K562 (cell line): Measurements from ENCODE around the gene TBX6. TPM values are rescaled to one million over a fixed set of nuclear protein-coding genes. Genes with fewer than 3 reads are reported as not detected.
A peak's percentile ranks its signal among the peaks of the same experiment; 100 is the strongest.

Source experiments
- CBFB ChIP-seq: sonication (generic); formaldehyde crosslinking; IDR thresholded peaks from 2 replicates; pipeline ENCODE4 v1.4.0; 2020; ENCODE audit warnings: mild to moderate bottlenecking, missing genetic modification reagents
- CBX8 ChIP-seq: fragments of 200-600 bp; sonication (generic); IDR thresholded peaks from 2 replicates; pipeline ENCODE4 v1.6.1; 2012; ENCODE audit warnings: borderline replicate concordance, mixed run types, low read depth, mild to moderate bottlenecking, moderate library complexity, mixed read lengths, low read length, control low read depth, inconsistent platforms; ENCODE audit not compliant: poor library complexity, severe bottlenecking; ENCODE audit errors: extremely low read depth
- CEBPB ChIP-seq: fragments of 450-650 bp; IDR thresholded peaks from 2 replicates; pipeline ENCODE4 v1.6.1; 2016; ENCODE audit warnings: missing genetic modification characterization, missing compliant biosample characterization
- CHD1 ChIP-seq: fragments of 200-600 bp; sonication (generic); IDR thresholded peaks from one replicate; pipeline ENCODE4 v1.6.1; 2012; ENCODE audit warnings: mild to moderate bottlenecking, moderate library complexity, low read length, inconsistent platforms
- ESRRA ChIP-seq: fragments of 450-650 bp; IDR thresholded peaks from 2 replicates; pipeline ENCODE4 v1.6.1; 2014; ENCODE audit warnings: low read depth, mild to moderate bottlenecking, moderate library complexity, borderline replicate concordance
- FOXJ3 ChIP-seq: sonication (generic); formaldehyde crosslinking; IDR thresholded peaks from 2 replicates; pipeline ENCODE4 v1.4.0; 2020; ENCODE audit warnings: mild to moderate bottlenecking, missing genetic modification reagents
- FOXM1 ChIP-seq, 2 experiments: fragments of 450-650 bp in 1 of 2; sonication (generic) in 1 of 2; formaldehyde crosslinking in 1 of 2; IDR thresholded peaks; 2 replicates each; pipeline versions ENCODE4 v1.6.1 to v1.9.0; 2017 to 2022; ENCODE audit warnings: low read depth in 2 of 2, mild to moderate bottlenecking in 2 of 2, missing genetic modification reagents in 1 of 2, moderate library complexity in 1 of 2
- HCFC1 ChIP-seq: IDR thresholded peaks from 2 replicates; pipeline ENCODE4 v1.6.1; 2012; ENCODE audit warnings: low read depth, low read length, improper control_type of control experiment
- HDAC8 ChIP-seq: fragments of 450-650 bp; IDR thresholded peaks from 2 replicates; pipeline ENCODE4 v1.6.1; 2016; ENCODE audit warnings: mild to moderate bottlenecking, missing genetic modification characterization, moderate library complexity, missing compliant biosample characterization
- ILK ChIP-seq: fragments of 450-650 bp; IDR thresholded peaks from 2 replicates; pipeline ENCODE4 v1.6.1; 2016; ENCODE audit warnings: missing genetic modification characterization, low read depth, mild to moderate bottlenecking, missing compliant biosample characterization, moderate library complexity, borderline replicate concordance
- KDM5B ChIP-seq: fragments of 200-600 bp; sonication (generic); IDR thresholded peaks from 2 replicates; pipeline ENCODE4 v1.6.1; 2012; ENCODE audit warnings: low read depth, mild to moderate bottlenecking, moderate library complexity, low read length, control low read depth, inconsistent platforms; ENCODE audit not compliant: insufficient replicate concordance
- NCOA4 ChIP-seq: fragments of 450-650 bp; IDR thresholded peaks from 2 replicates; pipeline ENCODE4 v1.6.1; 2018; ENCODE audit warnings: mild to moderate bottlenecking; ENCODE audit not compliant: partially characterized antibody
- SMARCA5 ChIP-seq: fragments of 450-650 bp; IDR thresholded peaks from 2 replicates; pipeline ENCODE4 v1.6.1; 2016
- STAT5A ChIP-seq: IDR thresholded peaks from 2 replicates; pipeline ENCODE4 v1.6.1; 2012; ENCODE audit warnings: low read length, inconsistent platforms, borderline replicate concordance
- TFAM ChIP-seq: fragments of 250-450 bp; sonication (Bioruptor Pico); conservative IDR thresholded peaks from 2 replicates; pipeline ENCODE4 v1.5.0; 2021; ENCODE audit warnings: mild to moderate bottlenecking, moderate library complexity
- ZBED1 ChIP-seq: IDR thresholded peaks from 2 replicates; pipeline ENCODE4 v1.6.1; 2014
- polyA plus RNA-seq, 8 experiments: library from polyadenylated mRNA; depleted of rRNA in 4 of 8; stranded (reverse) in 5 of 8; unstranded in 3 of 8; fragments of >200 nt; fragmentation: Nextera tagmentation in 2 of 8; fragmentation: Illumina TruSeq in 1 of 8; extraction: Ambion mirVana in 2 of 8; extraction: Trizol in 1 of 8; gene quantifications; 2 replicates each; pipeline versions ENCODE4 v1.2.1 to v1.2.3, GENCODE V29; 2011 to 2014; ENCODE audit warnings: inconsistent platforms in 1 of 8, missing spikeins in 1 of 8
- total RNA-seq, 7 experiments: library from RNA; depleted of rRNA in 6 of 7; stranded (reverse); fragments of >200 nt in 6 of 7; fragmentation: Illumina TruSeq in 2 of 7; extraction: Trizol in 2 of 7; gene quantifications; 2 replicates each; pipeline versions ENCODE4 v1.2.1 to v1.2.3, GENCODE V29; 2011 to 2021; ENCODE audit warnings: low replicate concordance in 1 of 7
- TF ChIP-seq, protein P1 (sequence below): fragments of 250-450 bp; sonication (Bioruptor Pico); IDR thresholded peaks from 2 replicates; pipeline ENCODE4 v1.8.0; 2022; ENCODE audit warnings: moderate library complexity, mild to moderate bottlenecking, inconsistent platforms
- TF ChIP-seq, protein P2 (sequence below): fragments of 450-650 bp; IDR thresholded peaks from 2 replicates; pipeline ENCODE4 v1.6.1; 2017; ENCODE audit warnings: antibody characterized with exemption
- TF ChIP-seq, protein P3 (sequence below): fragments of 200-800 bp; sonication (Bioruptor generic); IDR thresholded peaks from 2 replicates; pipeline ENCODE4 v1.6.1; 2017; ENCODE audit warnings: missing genetic modification characterization, missing compliant biosample characterization
- TF ChIP-seq, protein P4 (sequence below): fragments of 450-650 bp; IDR thresholded peaks from 2 replicates; pipeline ENCODE4 v1.6.1; 2016
- TF ChIP-seq, protein P5 (sequence below): fragments of 250-450 bp; sonication (Bioruptor Pico); IDR thresholded peaks from 2 replicates; pipeline ENCODE4 v1.8.0; 2022; ENCODE audit warnings: moderate library complexity, mild to moderate bottlenecking, inconsistent platforms

Gene TBX6
- total and polyA plus RNA-seq, 9 of the 15 experiments (the other 6 are each of a cell fraction or from before 2014, with no cell fraction given): 0.07 to 0.58 (median 0.11) TPM; not detected in 2

DNA sequence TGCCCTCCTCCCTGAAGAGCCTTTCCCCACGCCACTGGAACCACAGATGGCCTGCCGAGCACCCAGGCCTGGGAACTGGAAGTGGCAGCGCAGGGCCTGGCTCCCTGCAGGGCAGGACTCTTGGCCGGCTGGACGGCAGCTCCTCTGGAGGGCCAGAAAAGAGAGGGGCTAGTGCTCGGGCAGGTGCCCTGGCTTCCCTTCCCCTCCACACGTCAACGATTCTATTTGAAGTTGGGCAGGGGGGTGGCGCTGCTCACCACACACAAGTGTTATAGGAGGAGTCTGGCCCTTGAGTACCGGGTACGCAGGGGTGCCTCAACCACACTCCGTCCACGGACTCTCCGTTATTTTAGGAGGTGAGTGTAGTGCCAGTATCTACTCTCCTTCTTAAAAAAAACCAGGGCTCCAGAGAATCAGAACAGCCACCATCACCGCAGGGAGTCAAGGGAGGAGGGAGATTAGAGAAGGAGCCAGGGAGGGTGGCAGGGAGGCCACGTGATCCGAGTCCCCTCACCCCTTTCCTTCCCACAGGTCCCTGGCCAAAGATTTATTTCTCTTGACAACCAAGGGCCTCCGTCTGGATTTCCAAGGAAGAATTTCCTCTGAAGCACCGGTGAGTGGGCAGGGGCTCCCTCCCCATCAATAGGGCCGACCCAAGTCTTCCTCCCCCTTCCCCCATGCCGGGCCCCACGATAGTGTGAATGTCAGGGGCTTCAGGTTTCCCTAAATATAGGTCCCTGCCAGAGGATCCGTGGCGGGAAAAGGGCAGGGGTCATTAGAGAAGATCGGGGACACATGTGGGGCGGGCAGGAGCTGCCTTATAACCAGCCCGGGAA lies 27.6 kb downstream of the TBX6 start (continued):
- TF ChIP-seq CBX8 (no peak), HCFC1 (no peak), CBFB (CRISPR knock-in tag) (no peak), CHD1 (no peak), TFAM (CRISPR knock-in tag) (no peak), ESRRA (no peak), KDM5B (no peak), FOXJ3 (no peak), CEBPB (no peak), ZBED1 (no peak), HDAC8 (tag) (no peak), ILK (no peak), FOXM1 (IDR thresholded peaks at IDR 0.05; ENCODE audit: low read depth) (no peak), FOXM1 (CRISPR knock-in tag; IDR thresholded peaks at IDR 0.05; ENCODE audit: low read depth) (no peak), NCOA4 (no peak), STAT5A (no peak), SMARCA5 (no peak)
- TF ChIP-seq, protein P1, sequence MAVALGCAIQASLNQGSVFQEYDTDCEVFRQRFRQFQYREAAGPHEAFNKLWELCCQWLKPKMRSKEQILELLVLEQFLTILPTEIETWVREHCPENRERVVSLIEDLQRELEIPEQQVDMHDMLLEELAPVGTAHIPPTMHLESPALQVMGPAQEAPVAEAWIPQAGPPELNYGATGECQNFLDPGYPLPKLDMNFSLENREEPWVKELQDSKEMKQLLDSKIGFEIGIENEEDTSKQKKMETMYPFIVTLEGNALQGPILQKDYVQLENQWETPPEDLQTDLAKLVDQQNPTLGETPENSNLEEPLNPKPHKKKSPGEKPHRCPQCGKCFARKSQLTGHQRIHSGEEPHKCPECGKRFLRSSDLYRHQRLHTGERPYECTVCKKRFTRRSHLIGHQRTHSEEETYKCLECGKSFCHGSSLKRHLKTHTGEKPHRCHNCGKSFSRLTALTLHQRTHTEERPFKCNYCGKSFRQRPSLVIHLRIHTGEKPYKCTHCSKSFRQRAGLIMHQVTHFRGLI (CRISPR knock-in tag): no peak
- TF ChIP-seq, protein P2, sequence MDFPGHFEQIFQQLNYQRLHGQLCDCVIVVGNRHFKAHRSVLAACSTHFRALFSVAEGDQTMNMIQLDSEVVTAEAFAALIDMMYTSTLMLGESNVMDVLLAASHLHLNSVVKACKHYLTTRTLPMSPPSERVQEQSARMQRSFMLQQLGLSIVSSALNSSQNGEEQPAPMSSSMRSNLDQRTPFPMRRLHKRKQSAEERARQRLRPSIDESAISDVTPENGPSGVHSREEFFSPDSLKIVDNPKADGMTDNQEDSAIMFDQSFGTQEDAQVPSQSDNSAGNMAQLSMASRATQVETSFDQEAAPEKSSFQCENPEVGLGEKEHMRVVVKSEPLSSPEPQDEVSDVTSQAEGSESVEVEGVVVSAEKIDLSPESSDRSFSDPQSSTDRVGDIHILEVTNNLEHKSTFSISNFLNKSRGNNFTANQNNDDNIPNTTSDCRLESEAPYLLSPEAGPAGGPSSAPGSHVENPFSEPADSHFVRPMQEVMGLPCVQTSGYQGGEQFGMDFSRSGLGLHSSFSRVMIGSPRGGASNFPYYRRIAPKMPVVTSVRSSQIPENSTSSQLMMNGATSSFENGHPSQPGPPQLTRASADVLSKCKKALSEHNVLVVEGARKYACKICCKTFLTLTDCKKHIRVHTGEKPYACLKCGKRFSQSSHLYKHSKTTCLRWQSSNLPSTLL: no peak
- TF ChIP-seq, protein P3, sequence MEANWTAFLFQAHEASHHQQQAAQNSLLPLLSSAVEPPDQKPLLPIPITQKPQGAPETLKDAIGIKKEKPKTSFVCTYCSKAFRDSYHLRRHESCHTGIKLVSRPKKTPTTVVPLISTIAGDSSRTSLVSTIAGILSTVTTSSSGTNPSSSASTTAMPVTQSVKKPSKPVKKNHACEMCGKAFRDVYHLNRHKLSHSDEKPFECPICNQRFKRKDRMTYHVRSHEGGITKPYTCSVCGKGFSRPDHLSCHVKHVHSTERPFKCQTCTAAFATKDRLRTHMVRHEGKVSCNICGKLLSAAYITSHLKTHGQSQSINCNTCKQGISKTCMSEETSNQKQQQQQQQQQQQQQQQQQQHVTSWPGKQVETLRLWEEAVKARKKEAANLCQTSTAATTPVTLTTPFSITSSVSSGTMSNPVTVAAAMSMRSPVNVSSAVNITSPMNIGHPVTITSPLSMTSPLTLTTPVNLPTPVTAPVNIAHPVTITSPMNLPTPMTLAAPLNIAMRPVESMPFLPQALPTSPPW (CRISPR knock-in tag): peak; percentile 60; the same call in 1 of the 2 replicates
- TF ChIP-seq, protein P4, sequence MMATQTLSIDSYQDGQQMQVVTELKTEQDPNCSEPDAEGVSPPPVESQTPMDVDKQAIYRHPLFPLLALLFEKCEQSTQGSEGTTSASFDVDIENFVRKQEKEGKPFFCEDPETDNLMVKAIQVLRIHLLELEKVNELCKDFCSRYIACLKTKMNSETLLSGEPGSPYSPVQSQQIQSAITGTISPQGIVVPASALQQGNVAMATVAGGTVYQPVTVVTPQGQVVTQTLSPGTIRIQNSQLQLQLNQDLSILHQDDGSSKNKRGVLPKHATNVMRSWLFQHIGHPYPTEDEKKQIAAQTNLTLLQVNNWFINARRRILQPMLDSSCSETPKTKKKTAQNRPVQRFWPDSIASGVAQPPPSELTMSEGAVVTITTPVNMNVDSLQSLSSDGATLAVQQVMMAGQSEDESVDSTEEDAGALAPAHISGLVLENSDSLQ: peak; percentile 47; the same call in 1 of the 2 replicates
- TF ChIP-seq, protein P5, sequence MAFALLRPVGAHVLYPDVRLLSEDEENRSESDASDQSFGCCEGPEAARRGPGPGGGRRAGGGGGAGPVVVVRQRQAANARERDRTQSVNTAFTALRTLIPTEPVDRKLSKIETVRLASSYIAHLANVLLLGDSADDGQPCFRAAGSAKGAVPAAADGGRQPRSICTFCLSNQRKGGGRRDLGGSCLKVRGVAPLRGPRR (CRISPR knock-in tag): no peak
